GM12878 (cell line): ENCODE data around the gene ANKRD40CL. TPM values are rescaled to one million over a fixed set of nuclear protein-coding genes. Genes with fewer than 3 reads are reported as not detected.

Experiments used
- ATAC-seq: fragments of 200-7000 bp; cut with Tn5 transposase; 3 replicates; pipeline ENCODE4 v1.9.1; 2020; ENCODE audit warnings: mild to moderate bottlenecking, moderate library complexity
- BruUV-seq: library from RNA; stranded (reverse); fragments of 400-500 nt; replicated peaks from 2 replicates; lab custom pipeline; 2021; lab: Mats Ljungman, UMichigan
- CTCF ChIA-PET: fragments of 300-600 bp; sonication (Branson Sonifier 250); formaldehyde crosslinking; extraction: SDS; loops from one replicate; lab custom pipeline; 2021; ENCODE audit warnings: inconsistent platforms; lab: Yijun Ruan, JAX
- POLR2A ChIA-PET: fragments of 350-600 bp; formaldehyde crosslinking; extraction: SDS; loops from one replicate; lab custom pipeline; 2021; ENCODE audit warnings: inconsistent platforms; lab: Charles Lee
- RAD21 ChIA-PET: fragments of 300-600 bp; sonication (Branson Sonifier 250); formaldehyde crosslinking; loops from one replicate; lab custom pipeline; 2023; ENCODE audit warnings: antibody characterized with exemption; ENCODE audit not compliant: unreplicated experiment; lab: Charles Lee
- SMC1A ChIA-PET: fragments of 300-600 bp; sonication (Branson Sonifier 250); formaldehyde crosslinking; loops from one replicate; lab custom pipeline; 2023; ENCODE audit not compliant: unreplicated experiment, uncharacterized antibody; lab: Charles Lee
- DNase-seq: peaks from one replicate; pipeline ENCODE4 v3.0.0-alpha.2; 2011; ENCODE audit warnings: low read depth, low spot score
- FAIRE-seq: peaks from 3 replicates; lab custom pipeline; 2011; peaks lifted over from hg19 to GRCh38; lab: Jason Lieb, UNC
- H2AFZ ChIP-seq: 2 replicates; pipeline ENCODE4 v1.6.0; 2011; ENCODE audit warnings: low read depth, low read length, control low read depth; ENCODE audit not compliant: control insufficient read depth
- H3K27ac ChIP-seq: 2 replicates; pipeline ENCODE4 v1.5.1; 2011; ENCODE audit warnings: control low read depth; ENCODE audit not compliant: control insufficient read depth, insufficient read depth
- H3K27me3 ChIP-seq, 2 experiments: replicated peaks in 1 of 2; 2 replicates each; pipeline versions ENCODE4 v1.6.0 to v1.6.1; 2011; ENCODE audit warnings: low read length in 1 of 2; ENCODE audit not compliant: control insufficient read depth in 2 of 2, insufficient read depth in 2 of 2
- H3K36me3 ChIP-seq, 2 experiments: 2 replicates each; pipeline ENCODE4 v1.5.1; 2011; ENCODE audit warnings: low read length in 1 of 2; ENCODE audit not compliant: control insufficient read depth in 2 of 2, insufficient read depth in 2 of 2
- H3K4me1 ChIP-seq: 2 replicates; pipeline ENCODE4 v1.6.1; 2011; ENCODE audit warnings: mild to moderate bottlenecking, low read length, moderate library complexity, mixed read lengths; ENCODE audit not compliant: control insufficient read depth, insufficient read depth
- H3K4me2 ChIP-seq: 2 replicates; pipeline ENCODE4 v1.6.0; 2011; ENCODE audit warnings: control low read depth; ENCODE audit not compliant: control insufficient read depth, insufficient read depth
- H3K4me3 ChIP-seq: fragments of 200-600 bp; sonication (generic); 2 replicates; pipeline ENCODE4 v1.5.1; 2016
- H3K79me2 ChIP-seq: 2 replicates; pipeline ENCODE4 v1.6.0; 2011; ENCODE audit warnings: low read length; ENCODE audit not compliant: control insufficient read depth, insufficient read depth
- H3K9ac ChIP-seq: 2 replicates; pipeline ENCODE4 v1.8.0; 2011; ENCODE audit warnings: low read length, control low read depth, mixed read lengths; ENCODE audit not compliant: control insufficient read depth, insufficient read depth
- H3K9me3 ChIP-seq: replicated peaks from 3 replicates; pipeline ENCODE4 v1.5.1; 2011; ENCODE audit warnings: mild to moderate bottlenecking, low read length; ENCODE audit not compliant: control insufficient read depth, insufficient read depth
- H4K20me1 ChIP-seq: 2 replicates; pipeline ENCODE4 v1.6.0; 2011; ENCODE audit not compliant: control insufficient read depth, insufficient read depth
- BCL3 ChIP-seq: IDR thresholded peaks from 2 replicates; pipeline ENCODE4 v1.6.1; 2011; ENCODE audit warnings: borderline replicate concordance, low read depth, mild to moderate bottlenecking, moderate library complexity, low read length; ENCODE audit not compliant: insufficient read depth, poor library complexity, severe bottlenecking
- ESRRA ChIP-seq: IDR thresholded peaks from 2 replicates; pipeline ENCODE4 v1.6.1; 2012; ENCODE audit warnings: mild to moderate bottlenecking, low read length, improper control_type of control experiment
- KDM1A ChIP-seq: fragments of 200-600 bp; sonication (generic); IDR thresholded peaks from 2 replicates; pipeline ENCODE4 v1.6.1; 2016; ENCODE audit warnings: borderline replicate concordance
- POLR2AphosphoS2 ChIP-seq: IDR thresholded peaks from 2 replicates; pipeline ENCODE4 v1.6.1; 2011; ENCODE audit warnings: low read depth, mild to moderate bottlenecking, low read length, improper control_type of control experiment, moderate library complexity
- RAD21 ChIP-seq: IDR thresholded peaks from 2 replicates; pipeline ENCODE4 v1.6.1; 2011; ENCODE audit warnings: mild to moderate bottlenecking, low read depth, low read length, moderate library complexity; ENCODE audit not compliant: insufficient read depth
- SMAD5 ChIP-seq: IDR thresholded peaks from 2 replicates; pipeline ENCODE4 v1.6.1; 2016; ENCODE audit warnings: antibody characterized with exemption, low read depth
- TBL1XR1 ChIP-seq: IDR thresholded peaks from 2 replicates; pipeline ENCODE4 v1.6.1; 2012; ENCODE audit warnings: low read depth, low read length, improper control_type of control experiment
- USF1 ChIP-seq: IDR thresholded peaks from 2 replicates; pipeline ENCODE4 v1.6.1; 2011; ENCODE audit warnings: borderline replicate concordance, low read depth, mild to moderate bottlenecking, moderate library complexity, mixed read lengths, low read length; ENCODE audit not compliant: insufficient read depth; ENCODE audit errors: extremely low read length
- WGBS: methylation state at CpG from one replicate; pipeline ENCODE4 v1.1.6; 2016; ENCODE audit warnings: low lambda C conversion rate; ENCODE audit not compliant: insufficient replicate concordance, insufficient coverage; ENCODE audit errors: missing lambda C conversion rate; 5-methylcytosine and 5-hydroxymethylcytosine counted together
- in situ Hi-C: fragments of 300-500 bp; cut with MboI; formaldehyde crosslinking; loops from 9 replicates; pipeline ENCODE4 v1.14.3; 2018; ENCODE audit warnings: mixed read lengths
- intact Hi-C: fragments of 100-400 bp; cut with micrococcal nuclease; formaldehyde crosslinking; loops from one replicate; pipeline ENCODE4 v1.14.2; 2022; ENCODE audit not compliant: unreplicated experiment
- polyA plus RNA-seq, 11 experiments: library from polyadenylated mRNA; depleted of rRNA in 4 of 11; unstranded in 6 of 11; stranded (reverse) in 5 of 11; fragments of >200 nt; fragmentation: Nextera tagmentation in 4 of 11; fragmentation: Illumina TruSeq in 1 of 11; extraction: Ambion mirVana in 4 of 11; extraction: Trizol in 1 of 11; gene quantifications; 1 replicate in 1 of 11; 2 replicates in 10 of 11; pipeline versions ENCODE4 v1.2.1 to v1.2.3, GENCODE V29; 2011 to 2016; ENCODE audit warnings: inconsistent platforms in 2 of 11, missing spikeins in 2 of 11, low read depth in 1 of 11
- total RNA-seq, 4 experiments: library from RNA; depleted of rRNA in 3 of 4; stranded (reverse); fragments of >200 nt in 3 of 4; fragmentation: Illumina TruSeq in 1 of 4; extraction: Trizol in 1 of 4; gene quantifications; 2 replicates each; pipeline versions ENCODE4 v1.2.1 to v1.2.3, GENCODE V29; 2013 to 2021
- TF ChIP-seq, protein P1 (sequence below): IDR thresholded peaks from 2 replicates; pipeline ENCODE4 v1.6.1; 2011; ENCODE audit warnings: mild to moderate bottlenecking, low read depth, low read length, moderate library complexity; ENCODE audit not compliant: insufficient replicate concordance
- TF ChIP-seq, protein P2 (sequence below): IDR thresholded peaks from 2 replicates; pipeline ENCODE4 v1.6.1; 2012; ENCODE audit warnings: improper control_type of control experiment, low read depth, low read length; ENCODE audit not compliant: insufficient replicate concordance
- TF ChIP-seq, protein P3 (sequence below), 3 experiments: IDR thresholded peaks in 2 of 3; conservative IDR thresholded peaks in 1 of 3; 2 replicates each; pipeline ENCODE4 v1.5.1; 2011; ENCODE audit warnings: low read depth in 3 of 3, low read length in 3 of 3, mild to moderate bottlenecking in 3 of 3, control low read depth in 2 of 3, moderate library complexity in 2 of 3, inconsistent platforms in 1 of 3, mixed read lengths in 1 of 3; ENCODE audit not compliant: control insufficient read depth in 2 of 3, insufficient read depth in 1 of 3; ENCODE audit errors: extremely low read depth in 1 of 3

The ANKRD40CL gene
- total and polyA plus RNA-seq, 10 of the 15 experiments (the other 5 are each of a cell fraction or from before 2014, with no cell fraction given) = not detected

GRCh38 chr17:50774225-50774803, 7.0 kb upstream of the ANKRD40CL start:
- ATAC-seq (no peak), FAIRE-seq (no peak), DNase-seq (no peak)
- no peaks in the 10 kb centered on the region for H3K27me3 ChIP-seq
- in situ Hi-C loops (no loop called here), intact Hi-C loops (no loop called here)
- CTCF ChIA-PET = interaction anchor here (3.7 kb wide), 1 partner anchor 9 kb away, joined by 14 read pairs; no protein-coding TSS in a partner anchor
- POLR2A ChIA-PET = interaction anchor here (0.7 kb wide), 1 partner anchor 186 kb away, joined by 3 read pairs; no protein-coding TSS in a partner anchor
- H3K9ac ChIP-seq = no peak overlapping the region
- 72% methylated on average over 7 of the region's 7 CpGs for WGBS
- no peaks in the 10 kb centered on the region for H3K36me3 ChIP-seq
- H3K79me2 ChIP-seq = no peaks in the 10 kb centered on the region
- RAD21 ChIA-PET = no interaction called here
- H3K4me1 ChIP-seq = peaks cover 8% of the 10 kb centered on the region
- no peaks in the 10 kb centered on the region for H4K20me1 ChIP-seq
- H3K4me2 ChIP-seq = no peak overlapping the region
- no peaks in the 10 kb centered on the region for H3K9me3 ChIP-seq
- SMC1A ChIA-PET = no interaction called here
- no peak overlapping the region for H3K27ac ChIP-seq
- H3K4me3 ChIP-seq = no peak overlapping the region
- no TSS peak for BruUV-seq
- no peak overlapping the region for H2AFZ ChIP-seq
- TF ChIP-seq, protein P1, sequence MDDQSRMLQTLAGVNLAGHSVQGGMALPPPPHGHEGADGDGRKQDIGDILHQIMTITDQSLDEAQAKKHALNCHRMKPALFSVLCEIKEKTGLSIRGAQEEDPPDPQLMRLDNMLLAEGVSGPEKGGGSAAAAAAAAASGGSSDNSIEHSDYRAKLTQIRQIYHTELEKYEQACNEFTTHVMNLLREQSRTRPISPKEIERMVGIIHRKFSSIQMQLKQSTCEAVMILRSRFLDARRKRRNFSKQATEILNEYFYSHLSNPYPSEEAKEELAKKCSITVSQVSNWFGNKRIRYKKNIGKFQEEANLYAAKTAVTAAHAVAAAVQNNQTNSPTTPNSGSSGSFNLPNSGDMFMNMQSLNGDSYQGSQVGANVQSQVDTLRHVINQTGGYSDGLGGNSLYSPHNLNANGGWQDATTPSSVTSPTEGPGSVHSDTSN = no peak
- TF ChIP-seq BCL3 (no peak), POLR2AphosphoS2 (no peak), SMAD5 (no peak), TBL1XR1 (no peak), RAD21 (no peak), USF1 (no peak), KDM1A (no peak), ESRRA (no peak)
- TF ChIP-seq, protein P2, sequence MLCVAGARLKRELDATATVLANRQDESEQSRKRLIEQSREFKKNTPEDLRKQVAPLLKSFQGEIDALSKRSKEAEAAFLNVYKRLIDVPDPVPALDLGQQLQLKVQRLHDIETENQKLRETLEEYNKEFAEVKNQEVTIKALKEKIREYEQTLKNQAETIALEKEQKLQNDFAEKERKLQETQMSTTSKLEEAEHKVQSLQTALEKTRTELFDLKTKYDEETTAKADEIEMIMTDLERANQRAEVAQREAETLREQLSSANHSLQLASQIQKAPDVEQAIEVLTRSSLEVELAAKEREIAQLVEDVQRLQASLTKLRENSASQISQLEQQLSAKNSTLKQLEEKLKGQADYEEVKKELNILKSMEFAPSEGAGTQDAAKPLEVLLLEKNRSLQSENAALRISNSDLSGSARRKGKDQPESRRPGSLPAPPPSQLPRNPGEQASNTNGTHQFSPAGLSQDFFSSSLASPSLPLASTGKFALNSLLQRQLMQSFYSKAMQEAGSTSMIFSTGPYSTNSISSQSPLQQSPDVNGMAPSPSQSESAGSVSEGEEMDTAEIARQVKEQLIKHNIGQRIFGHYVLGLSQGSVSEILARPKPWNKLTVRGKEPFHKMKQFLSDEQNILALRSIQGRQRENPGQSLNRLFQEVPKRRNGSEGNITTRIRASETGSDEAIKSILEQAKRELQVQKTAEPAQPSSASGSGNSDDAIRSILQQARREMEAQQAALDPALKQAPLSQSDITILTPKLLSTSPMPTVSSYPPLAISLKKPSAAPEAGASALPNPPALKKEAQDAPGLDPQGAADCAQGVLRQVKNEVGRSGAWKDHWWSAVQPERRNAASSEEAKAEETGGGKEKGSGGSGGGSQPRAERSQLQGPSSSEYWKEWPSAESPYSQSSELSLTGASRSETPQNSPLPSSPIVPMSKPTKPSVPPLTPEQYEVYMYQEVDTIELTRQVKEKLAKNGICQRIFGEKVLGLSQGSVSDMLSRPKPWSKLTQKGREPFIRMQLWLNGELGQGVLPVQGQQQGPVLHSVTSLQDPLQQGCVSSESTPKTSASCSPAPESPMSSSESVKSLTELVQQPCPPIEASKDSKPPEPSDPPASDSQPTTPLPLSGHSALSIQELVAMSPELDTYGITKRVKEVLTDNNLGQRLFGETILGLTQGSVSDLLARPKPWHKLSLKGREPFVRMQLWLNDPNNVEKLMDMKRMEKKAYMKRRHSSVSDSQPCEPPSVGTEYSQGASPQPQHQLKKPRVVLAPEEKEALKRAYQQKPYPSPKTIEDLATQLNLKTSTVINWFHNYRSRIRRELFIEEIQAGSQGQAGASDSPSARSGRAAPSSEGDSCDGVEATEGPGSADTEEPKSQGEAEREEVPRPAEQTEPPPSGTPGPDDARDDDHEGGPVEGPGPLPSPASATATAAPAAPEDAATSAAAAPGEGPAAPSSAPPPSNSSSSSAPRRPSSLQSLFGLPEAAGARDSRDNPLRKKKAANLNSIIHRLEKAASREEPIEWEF = no peak
- TF ChIP-seq, protein P3, sequence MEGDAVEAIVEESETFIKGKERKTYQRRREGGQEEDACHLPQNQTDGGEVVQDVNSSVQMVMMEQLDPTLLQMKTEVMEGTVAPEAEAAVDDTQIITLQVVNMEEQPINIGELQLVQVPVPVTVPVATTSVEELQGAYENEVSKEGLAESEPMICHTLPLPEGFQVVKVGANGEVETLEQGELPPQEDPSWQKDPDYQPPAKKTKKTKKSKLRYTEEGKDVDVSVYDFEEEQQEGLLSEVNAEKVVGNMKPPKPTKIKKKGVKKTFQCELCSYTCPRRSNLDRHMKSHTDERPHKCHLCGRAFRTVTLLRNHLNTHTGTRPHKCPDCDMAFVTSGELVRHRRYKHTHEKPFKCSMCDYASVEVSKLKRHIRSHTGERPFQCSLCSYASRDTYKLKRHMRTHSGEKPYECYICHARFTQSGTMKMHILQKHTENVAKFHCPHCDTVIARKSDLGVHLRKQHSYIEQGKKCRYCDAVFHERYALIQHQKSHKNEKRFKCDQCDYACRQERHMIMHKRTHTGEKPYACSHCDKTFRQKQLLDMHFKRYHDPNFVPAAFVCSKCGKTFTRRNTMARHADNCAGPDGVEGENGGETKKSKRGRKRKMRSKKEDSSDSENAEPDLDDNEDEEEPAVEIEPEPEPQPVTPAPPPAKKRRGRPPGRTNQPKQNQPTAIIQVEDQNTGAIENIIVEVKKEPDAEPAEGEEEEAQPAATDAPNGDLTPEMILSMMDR (IDR thresholded peaks at IDR 0.05 in 2 of 3, conservative IDR thresholded peaks at IDR 0.05 in 1 of 3; ENCODE audit: control insufficient read depth in 2 of 3, extremely low read depth in 1 of 3, insufficient read depth in 1 of 3, low read depth in 3 of 3, low read length in 3 of 3) = no peak
